T-helper 9 cell (primary cell): ENCODE measurements around the gene SUSD4.

Experiments
- DNase-seq: peaks from one replicate; pipeline ENCODE4 v3.0.0-alpha.2; 2020

SUSD4 gene

GRCh38 chr1:223176437-223176836 is 187.5 kb downstream of the SUSD4 start:
- no peak for DNase-seq

DNA sequence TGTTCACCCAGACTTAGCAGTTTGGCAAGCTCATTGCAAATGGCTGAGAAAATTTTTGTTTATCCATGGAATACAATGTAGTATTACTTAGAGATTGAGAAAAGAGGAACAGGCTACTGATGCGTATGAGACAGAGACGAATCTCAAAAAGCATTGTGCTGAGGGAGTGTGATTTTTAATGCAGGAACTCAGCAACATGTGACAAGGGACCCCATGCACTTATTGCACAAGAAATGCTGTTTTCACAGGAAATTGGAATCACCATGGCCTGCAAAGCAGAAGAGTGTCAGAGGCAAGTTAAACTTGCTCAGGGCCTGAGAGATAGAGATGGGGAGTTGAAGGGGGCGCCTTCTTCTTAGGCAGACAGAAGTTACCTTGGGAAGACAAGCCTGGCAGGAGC is 188.3 kb downstream of the SUSD4 start:
- DNase-seq = no peak

GRCh38 chr1:223175032-223175431 is 188.9 kb downstream of the SUSD4 start:
- DNase-seq = no peak
